HepG2 (cell line): ENCODE data around the gene PPP2R2D. TPM values are rescaled to one million over a fixed set of nuclear protein-coding genes. Genes with fewer than 3 reads are reported as not detected.

Source experiments
- CBX5 ChIP-seq: sonication (generic); formaldehyde crosslinking; IDR thresholded peaks from 2 replicates; pipeline ENCODE4 v1.4.0; 2020; ENCODE audit warnings: missing genetic modification reagents, borderline replicate concordance
- FOXK1 ChIP-seq: sonication (generic); formaldehyde crosslinking; IDR thresholded peaks from 2 replicates; pipeline ENCODE4 v1.4.0; 2020; ENCODE audit warnings: low read depth, missing genetic modification reagents, borderline replicate concordance
- FOXK2 ChIP-seq: fragments of 450-650 bp; IDR thresholded peaks from 2 replicates; pipeline ENCODE4 v1.6.1; 2016
- IRF2 ChIP-seq: IDR thresholded peaks from 2 replicates; pipeline ENCODE4 v1.6.1; 2018; ENCODE audit warnings: missing genetic modification reagents, missing compliant biosample characterization
- polyA plus RNA-seq, 8 experiments: library from polyadenylated mRNA; depleted of rRNA in 3 of 8; stranded (reverse) in 7 of 8; unstranded in 1 of 8; fragments of >200 nt; fragmentation: Illumina TruSeq in 4 of 8; extraction: Trizol in 4 of 8; gene quantifications; 2 replicates each; pipeline versions ENCODE4 v1.2.1 to v1.2.3, GENCODE V29; 2011 to 2016; ENCODE audit warnings: low read depth in 4 of 8, missing spikeins in 1 of 8, mixed read lengths in 1 of 8; ENCODE audit not compliant: insufficient read depth in 1 of 8
- total RNA-seq, 5 experiments: library from RNA; depleted of rRNA; stranded (reverse); fragments of >200 nt; fragmentation: Illumina TruSeq; extraction: Trizol; gene quantifications; 2 replicates each; pipeline ENCODE4 v1.2.3, GENCODE V29; 2016; ENCODE audit warnings: low read depth in 1 of 5
- TF ChIP-seq, protein P1 (sequence below), 2 experiments: fragments of 450-650 bp in 1 of 2; sonication (generic) in 1 of 2; formaldehyde crosslinking in 1 of 2; IDR thresholded peaks; 2 replicates each; pipeline versions ENCODE4 v1.6.1 to v1.8.0; 2016 to 2022; ENCODE audit warnings: antibody characterized with exemption in 1 of 2, mild to moderate bottlenecking in 1 of 2, missing genetic modification reagents in 1 of 2

PPP2R2D gene
- total and polyA plus RNA-seq, 2 of the 13 experiments (the other 11 are each of a cell fraction or from before 2014, with no cell fraction given), result 32.7 to 33.2 TPM

DNA sequence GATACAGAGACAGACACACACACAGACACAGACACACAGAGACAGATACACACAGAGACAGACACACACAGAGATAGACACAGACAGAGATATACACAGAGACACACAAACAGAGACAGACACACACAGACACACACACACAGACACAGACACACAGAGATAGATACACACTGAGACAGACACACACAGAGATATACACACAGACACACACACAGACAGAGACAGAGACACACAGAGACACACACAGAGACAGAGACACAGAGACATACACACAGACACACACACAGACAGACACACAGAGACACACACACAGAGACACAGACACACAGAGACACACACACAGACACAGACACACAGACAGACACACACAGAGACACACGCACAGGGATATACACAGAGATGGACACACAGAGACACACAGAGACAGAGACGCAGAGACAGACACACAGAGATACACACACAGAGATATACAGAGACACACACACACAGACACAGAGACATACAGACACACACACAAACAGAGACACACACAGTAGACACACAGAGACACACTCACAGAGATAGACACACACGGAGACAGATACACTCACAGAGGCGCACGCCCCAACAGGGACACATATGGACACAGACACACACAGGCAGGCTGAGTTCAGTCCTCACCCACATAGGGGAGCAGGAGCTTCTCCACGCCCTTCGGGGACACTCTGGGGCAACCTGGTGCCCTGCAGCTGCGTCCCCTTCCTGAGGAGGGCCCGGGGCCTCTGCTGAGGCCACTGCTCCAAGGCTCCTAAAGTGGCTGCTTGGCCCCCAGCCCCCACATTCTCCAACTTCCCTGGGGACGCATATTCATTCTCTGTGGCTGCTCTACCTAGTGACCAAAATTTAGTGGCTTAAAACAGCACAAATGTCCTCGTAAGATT is 10.3 kb upstream of the PPP2R2D start (continued):
- TF ChIP-seq, protein P1, sequence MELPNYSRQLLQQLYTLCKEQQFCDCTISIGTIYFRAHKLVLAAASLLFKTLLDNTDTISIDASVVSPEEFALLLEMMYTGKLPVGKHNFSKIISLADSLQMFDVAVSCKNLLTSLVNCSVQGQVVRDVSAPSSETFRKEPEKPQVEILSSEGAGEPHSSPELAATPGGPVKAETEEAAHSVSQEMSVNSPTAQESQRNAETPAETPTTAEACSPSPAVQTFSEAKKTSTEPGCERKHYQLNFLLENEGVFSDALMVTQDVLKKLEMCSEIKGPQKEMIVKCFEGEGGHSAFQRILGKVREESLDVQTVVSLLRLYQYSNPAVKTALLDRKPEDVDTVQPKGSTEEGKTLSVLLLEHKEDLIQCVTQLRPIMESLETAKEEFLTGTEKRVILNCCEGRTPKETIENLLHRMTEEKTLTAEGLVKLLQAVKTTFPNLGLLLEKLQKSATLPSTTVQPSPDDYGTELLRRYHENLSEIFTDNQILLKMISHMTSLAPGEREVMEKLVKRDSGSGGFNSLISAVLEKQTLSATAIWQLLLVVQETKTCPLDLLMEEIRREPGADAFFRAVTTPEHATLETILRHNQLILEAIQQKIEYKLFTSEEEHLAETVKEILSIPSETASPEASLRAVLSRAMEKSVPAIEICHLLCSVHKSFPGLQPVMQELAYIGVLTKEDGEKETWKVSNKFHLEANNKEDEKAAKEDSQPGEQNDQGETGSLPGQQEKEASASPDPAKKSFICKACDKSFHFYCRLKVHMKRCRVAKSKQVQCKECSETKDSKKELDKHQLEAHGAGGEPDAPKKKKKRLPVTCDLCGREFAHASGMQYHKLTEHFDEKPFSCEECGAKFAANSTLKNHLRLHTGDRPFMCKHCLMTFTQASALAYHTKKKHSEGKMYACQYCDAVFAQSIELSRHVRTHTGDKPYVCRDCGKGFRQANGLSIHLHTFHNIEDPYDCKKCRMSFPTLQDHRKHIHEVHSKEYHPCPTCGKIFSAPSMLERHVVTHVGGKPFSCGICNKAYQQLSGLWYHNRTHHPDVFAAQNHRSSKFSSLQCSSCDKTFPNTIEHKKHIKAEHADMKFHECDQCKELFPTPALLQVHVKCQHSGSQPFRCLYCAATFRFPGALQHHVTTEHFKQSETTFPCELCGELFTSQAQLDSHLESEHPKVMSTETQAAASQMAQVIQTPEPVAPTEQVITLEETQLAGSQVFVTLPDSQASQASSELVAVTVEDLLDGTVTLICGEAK (IDR thresholded peaks at IDR 0.05), result 0 out of 2 replicates have a peak, but pooled peaks have one; percentile 1
- TF ChIP-seq, protein P1 (CRISPR knock-in tag; IDR thresholded peaks at IDR 0.05), result no peak
- TF ChIP-seq IRF2, result no peak
- no peak for TF ChIP-seq FOXK1 (CRISPR knock-in tag)
- TF ChIP-seq CBX5, result no peak
- peak; percentile 27; the same call in 1 of the 2 replicates for TF ChIP-seq FOXK2
